ENCODE measurements around the gene LAMTOR5.
"Not testable (repeated sequence)": the region's sequence is repeated elsewhere in the genome, so short reads cannot be mapped to it uniquely, and the experiment has no call there.

DNA sequence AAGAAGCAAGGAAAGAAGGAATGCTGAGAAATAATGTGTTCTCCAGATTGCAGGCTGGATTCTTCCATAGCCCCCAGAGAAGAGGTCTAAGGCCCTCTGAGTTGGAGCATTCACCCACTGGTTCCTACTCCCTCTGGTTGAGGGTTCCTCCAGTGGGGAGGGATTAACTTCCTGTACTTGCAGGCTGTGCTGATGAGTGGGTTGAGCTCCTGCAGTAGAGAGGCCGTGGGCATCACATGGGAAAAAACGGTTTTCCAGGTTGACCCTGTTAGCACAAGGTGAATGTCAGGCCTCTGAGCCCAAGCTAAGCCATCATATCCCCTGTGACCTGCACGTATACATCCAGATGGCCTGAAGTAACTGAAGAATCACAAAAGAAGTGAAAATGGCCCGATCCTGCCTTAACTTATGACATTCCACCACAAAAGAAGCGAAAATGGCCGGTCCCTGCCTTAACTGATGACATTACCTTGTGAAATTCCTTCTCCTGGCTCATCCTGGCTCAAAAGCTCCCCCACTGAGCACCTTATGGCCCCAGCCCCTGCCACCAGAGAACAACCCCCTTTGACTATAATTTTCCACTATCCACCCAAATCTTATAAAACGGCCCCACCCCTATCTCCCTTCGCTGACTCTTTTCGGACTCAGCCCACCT, 30.3 kb upstream of the LAMTOR5 start:
- TF ChIP-seq SNAI2 (CRISPR knock-in tag; IDR thresholded peaks at IDR 0.05); ZNF565 (CRISPR knock-in tag; conservative IDR thresholded peaks at IDR 0.05; ENCODE audit: low read depth): not testable (repeated sequence)

Data from SK-N-SH treated with all-trans-retinoic acid at 6 μM for 48 hours (cell line).